Mesothelial cell of epicardium (in vitro differentiated cells): Measurements from ENCODE around the gene SOD1. TPM values are rescaled to one million over a fixed set of nuclear protein-coding genes. Genes with fewer than 3 reads are reported as not detected.

Source experiments
- DNase-seq, 2 experiments: peaks; one replicate each; pipeline ENCODE4 v3.0.0; 2021; ENCODE audit warnings: low spot score in 2 of 2; ENCODE audit not compliant: unreplicated experiment in 2 of 2
- H3K27ac Mint-ChIP-seq: 2 replicates; pipeline ENCODE4 v1.8.0; 2021; ENCODE audit warnings: mixed read lengths
- H3K27me3 Mint-ChIP-seq: 2 replicates; pipeline ENCODE4 v1.8.0; 2021; ENCODE audit warnings: low read depth, mixed read lengths
- H3K36me3 Mint-ChIP-seq: 2 replicates; pipeline ENCODE4 v1.8.0; 2021; ENCODE audit warnings: mixed read lengths
- H3K4me1 Mint-ChIP-seq: 2 replicates; pipeline ENCODE4 v1.8.0; 2021; ENCODE audit warnings: mixed read lengths
- H3K4me3 Mint-ChIP-seq: 2 replicates; pipeline ENCODE4 v1.8.0; 2021; ENCODE audit warnings: mild to moderate bottlenecking, moderate library complexity, mixed read lengths
- H3K9me3 Mint-ChIP-seq: 2 replicates; pipeline ENCODE4 v1.8.0; 2021; ENCODE audit warnings: mixed read lengths
- total RNA-seq: library from RNA; stranded (reverse); gene quantifications from 3 replicates; pipeline ENCODE4 v1.2.1, GENCODE V29; 2021
- TF ChIP-seq, protein P1 (sequence below): fragments of 200-600 bp; sonication (generic); IDR thresholded peaks from one replicate; pipeline ENCODE4 v1.5.0; 2021; ENCODE audit warnings: antibody characterized with exemption; ENCODE audit not compliant: unreplicated experiment

The SOD1 gene
- total RNA-seq, result 150 to 158 TPM (median 154 TPM) in 3 replicates

DNA sequence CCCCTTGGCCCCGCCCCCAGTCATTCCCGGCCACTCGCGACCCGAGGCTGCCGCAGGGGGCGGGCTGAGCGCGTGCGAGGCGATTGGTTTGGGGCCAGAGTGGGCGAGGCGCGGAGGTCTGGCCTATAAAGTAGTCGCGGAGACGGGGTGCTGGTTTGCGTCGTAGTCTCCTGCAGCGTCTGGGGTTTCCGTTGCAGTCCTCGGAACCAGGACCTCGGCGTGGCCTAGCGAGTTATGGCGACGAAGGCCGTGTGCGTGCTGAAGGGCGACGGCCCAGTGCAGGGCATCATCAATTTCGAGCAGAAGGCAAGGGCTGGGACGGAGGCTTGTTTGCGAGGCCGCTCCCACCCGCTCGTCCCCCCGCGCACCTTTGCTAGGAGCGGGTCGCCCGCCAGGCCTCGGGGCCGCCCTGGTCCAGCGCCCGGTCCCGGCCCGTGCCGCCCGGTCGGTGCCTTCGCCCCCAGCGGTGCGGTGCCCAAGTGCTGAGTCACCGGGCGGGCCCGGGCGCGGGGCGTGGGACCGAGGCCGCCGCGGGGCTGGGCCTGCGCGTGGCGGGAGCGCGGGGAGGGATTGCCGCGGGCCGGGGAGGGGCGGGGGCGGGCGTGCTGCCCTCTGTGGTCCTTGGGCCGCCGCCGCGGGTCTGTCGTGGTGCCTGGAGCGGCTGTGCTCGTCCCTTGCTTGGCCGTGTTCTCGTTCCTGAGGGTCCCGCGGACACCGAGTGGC lies at the start of gene SOD1:
Gene SOD1 (plus strand): TSS at position 158 of the 723 bp plus-strand sequence. CDS start 77 bp downstream, at position 235.
- peak within 1 kb of the TSS; percentile 98 for H3K4me3 Mint-ChIP-seq
- peaks cover 16% of the 10 kb centered on the region for H3K36me3 Mint-ChIP-seq
- peak within 1 kb of the TSS; percentile 98 for H3K27ac Mint-ChIP-seq
- TF ChIP-seq, protein P1, sequence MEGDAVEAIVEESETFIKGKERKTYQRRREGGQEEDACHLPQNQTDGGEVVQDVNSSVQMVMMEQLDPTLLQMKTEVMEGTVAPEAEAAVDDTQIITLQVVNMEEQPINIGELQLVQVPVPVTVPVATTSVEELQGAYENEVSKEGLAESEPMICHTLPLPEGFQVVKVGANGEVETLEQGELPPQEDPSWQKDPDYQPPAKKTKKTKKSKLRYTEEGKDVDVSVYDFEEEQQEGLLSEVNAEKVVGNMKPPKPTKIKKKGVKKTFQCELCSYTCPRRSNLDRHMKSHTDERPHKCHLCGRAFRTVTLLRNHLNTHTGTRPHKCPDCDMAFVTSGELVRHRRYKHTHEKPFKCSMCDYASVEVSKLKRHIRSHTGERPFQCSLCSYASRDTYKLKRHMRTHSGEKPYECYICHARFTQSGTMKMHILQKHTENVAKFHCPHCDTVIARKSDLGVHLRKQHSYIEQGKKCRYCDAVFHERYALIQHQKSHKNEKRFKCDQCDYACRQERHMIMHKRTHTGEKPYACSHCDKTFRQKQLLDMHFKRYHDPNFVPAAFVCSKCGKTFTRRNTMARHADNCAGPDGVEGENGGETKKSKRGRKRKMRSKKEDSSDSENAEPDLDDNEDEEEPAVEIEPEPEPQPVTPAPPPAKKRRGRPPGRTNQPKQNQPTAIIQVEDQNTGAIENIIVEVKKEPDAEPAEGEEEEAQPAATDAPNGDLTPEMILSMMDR, result no peak
- DNase-seq, result peak; percentile 84 to 92
- no peaks in the 10 kb centered on the region for H3K9me3 Mint-ChIP-seq
- H3K27me3 Mint-ChIP-seq, result no peaks in the 10 kb centered on the region
- peaks cover 30% of the 10 kb centered on the region for H3K4me1 Mint-ChIP-seq

- H3K27me3 Mint-ChIP-seq, result no peaks in the 10 kb centered on the region
- peaks cover 12% of the 10 kb centered on the region for H3K9me3 Mint-ChIP-seq
- TF ChIP-seq, protein P1, result no peak
- H3K27ac Mint-ChIP-seq, result no peak overlapping the region
- H3K36me3 Mint-ChIP-seq, result no peaks in the 10 kb centered on the region
- no peak for DNase-seq
- no peaks in the 10 kb centered on the region for H3K4me1 Mint-ChIP-seq
- no peak overlapping the region for H3K4me3 Mint-ChIP-seq
These were observed 48.0 kb upstream of the SOD1 start for GRCh38 chr21:31611445-31611844.

DNA sequence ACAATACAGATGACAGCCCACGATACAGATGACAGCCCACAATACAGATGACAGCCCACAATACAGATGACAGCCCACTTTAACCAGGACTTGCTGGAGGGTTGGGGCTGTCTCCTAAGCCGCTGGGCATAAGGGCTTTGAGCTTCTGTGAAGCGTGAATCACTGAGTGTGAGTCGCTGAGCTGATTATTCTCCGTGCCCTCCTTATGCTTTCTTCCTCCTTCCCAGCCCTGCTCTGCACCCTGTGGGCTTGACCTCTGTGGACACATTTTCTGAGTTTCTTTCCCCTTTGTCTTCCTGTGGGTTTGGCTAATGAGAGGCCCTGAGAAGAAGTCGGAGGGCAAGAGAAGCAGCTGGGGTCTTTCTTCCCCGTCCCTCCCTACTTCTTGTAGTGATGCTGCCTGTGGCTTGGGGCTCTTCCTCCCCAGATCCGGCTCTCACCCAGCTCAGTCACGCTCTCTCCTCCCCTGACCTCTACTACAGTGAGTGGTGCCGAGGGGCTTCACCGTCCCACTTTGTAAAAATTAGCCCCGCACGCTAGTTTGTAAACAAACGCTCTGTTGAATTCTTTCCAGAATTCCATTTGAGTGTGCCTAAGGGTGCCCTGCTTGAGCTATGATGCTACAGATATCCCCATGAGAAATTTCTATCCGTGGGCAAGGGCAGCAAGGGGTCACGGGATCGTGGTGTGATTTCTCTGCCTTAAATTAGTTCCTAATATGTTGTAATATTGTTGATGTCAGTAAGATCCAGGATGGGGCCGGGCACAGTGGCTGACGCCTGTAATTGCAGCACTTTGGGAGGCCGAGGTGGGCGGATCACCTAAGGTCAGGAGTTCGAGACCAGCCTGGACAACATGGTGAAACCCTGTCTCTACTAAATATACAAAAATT lies 46.4 kb upstream of the SOD1 start:
- Mint-ChIP-seq H3K27ac (no peak overlapping the region), H3K36me3 (no peaks in the 10 kb centered on the region), H3K4me3 (no peak overlapping the region), H3K9me3 (peaks cover 12% of the 10 kb centered on the region), H3K27me3 (no peaks in the 10 kb centered on the region), H3K4me1 (no peaks in the 10 kb centered on the region)
- DNase-seq, result no peak
- TF ChIP-seq, protein P1, result no peak

DNA sequence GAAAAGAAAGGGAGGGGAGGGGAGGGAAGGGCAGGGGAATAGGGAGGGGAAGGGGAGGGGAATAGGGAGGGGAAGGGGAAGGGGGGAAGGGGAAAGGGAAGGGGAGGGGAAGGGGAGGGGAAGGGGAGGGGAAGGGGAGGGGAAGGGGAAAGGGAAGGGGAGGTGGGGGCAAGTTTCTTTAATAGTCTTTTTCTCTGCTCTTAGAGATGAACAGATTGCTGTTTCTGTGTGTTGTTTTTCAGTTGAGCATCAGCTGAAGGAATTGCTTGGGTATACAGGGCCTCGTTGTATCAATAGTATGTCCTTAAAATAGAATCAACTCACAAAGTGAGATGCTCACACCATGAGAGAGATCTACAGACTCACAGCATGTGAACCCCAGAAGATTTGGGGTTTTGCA lies 44.8 kb upstream of the SOD1 start:
- DNase-seq, result no peak
- Mint-ChIP-seq H3K4me3 (no peak overlapping the region), H3K36me3 (no peaks in the 10 kb centered on the region), H3K27me3 (no peaks in the 10 kb centered on the region), H3K4me1 (no peaks in the 10 kb centered on the region), H3K9me3 (peaks cover 4% of the 10 kb centered on the region), H3K27ac (no peak overlapping the region)
- TF ChIP-seq, protein P1, result no peak

- Mint-ChIP-seq H3K9me3 (no peaks in the 10 kb centered on the region), H3K27ac (no peak overlapping the region), H3K4me1 (no peaks in the 10 kb centered on the region), H3K36me3 (no peaks in the 10 kb centered on the region), H3K27me3 (no peaks in the 10 kb centered on the region), H3K4me3 (no peak overlapping the region)
- no peak for DNase-seq
- TF ChIP-seq, protein P1, result no peak
These were observed 43.3 kb upstream of the SOD1 start for GRCh38 chr21:31616216-31616615.
